K562 (cell line): ENCODE data around the gene VARS1. TPM values are rescaled to one million over a fixed set of nuclear protein-coding genes. Genes with fewer than 3 reads are reported as not detected.

Experiments
- ARNT ChIP-seq, 2 experiments: fragments of 450-650 bp; IDR thresholded peaks; 2 replicates each; pipeline ENCODE4 v1.6.1; 2016; ENCODE audit warnings: mild to moderate bottlenecking in 1 of 2
- BACH1 ChIP-seq: fragments of 200-800 bp; sonication (Bioruptor generic); IDR thresholded peaks from 2 replicates; pipeline ENCODE4 v1.6.1; 2016; ENCODE audit warnings: missing genetic modification characterization, missing compliant biosample characterization
- BDP1 ChIP-seq: IDR thresholded peaks from 3 replicates; pipeline ENCODE4 v1.6.1; 2011; ENCODE audit not compliant: insufficient read length, insufficient read depth
- CBX1 ChIP-seq: sonication (generic); IDR thresholded peaks from 2 replicates; pipeline ENCODE4 v1.6.1; 2016; ENCODE audit warnings: antibody characterized with exemption, low read depth, mild to moderate bottlenecking
- CEBPG ChIP-seq, 3 experiments: fragments of 200-800 bp in 1 of 3; sonication (Bioruptor generic) in 1 of 3; sonication (generic) in 1 of 3; formaldehyde crosslinking in 1 of 3; IDR thresholded peaks in 2 of 3; conservative IDR thresholded peaks in 1 of 3; 2 replicates each; pipeline versions ENCODE4 v1.6.1 to v1.8.0; 2016 to 2022; ENCODE audit warnings: missing compliant biosample characterization in 2 of 3, missing genetic modification characterization in 2 of 3, mild to moderate bottlenecking in 1 of 3, missing genetic modification reagents in 1 of 3
- CXXC5 ChIP-seq: fragments of 250-450 bp; sonication (Bioruptor Pico); IDR thresholded peaks from 2 replicates; pipeline ENCODE4 v1.8.0; 2022; ENCODE audit warnings: inconsistent platforms, mild to moderate bottlenecking, moderate library complexity
- ETS2 ChIP-seq: IDR thresholded peaks from 2 replicates; pipeline ENCODE4 v1.6.1; 2016; ENCODE audit warnings: borderline replicate concordance, missing genetic modification characterization, mild to moderate bottlenecking, moderate library complexity, missing compliant biosample characterization; ENCODE audit not compliant: poor library complexity, severe bottlenecking
- HDAC6 ChIP-seq: IDR thresholded peaks from 2 replicates; pipeline ENCODE4 v1.6.1; 2012; ENCODE audit warnings: low read depth, mild to moderate bottlenecking, control low read depth, inconsistent platforms, low read length, moderate library complexity
- ILF3 ChIP-seq: fragments of 450-650 bp; IDR thresholded peaks from 2 replicates; pipeline ENCODE4 v1.6.1; 2018; ENCODE audit warnings: antibody characterized with exemption, mild to moderate bottlenecking, moderate library complexity, borderline replicate concordance
- JUN ChIP-seq, 2 experiments: sonication (generic) in 1 of 2; formaldehyde crosslinking in 1 of 2; IDR thresholded peaks; 2 replicates each; pipeline versions ENCODE4 v1.6.1 to v1.8.0; 2012 to 2022; ENCODE audit warnings: borderline replicate concordance in 2 of 2, mild to moderate bottlenecking in 2 of 2, improper control_type of control experiment in 1 of 2, low read depth in 1 of 2, low read length in 1 of 2, missing genetic modification reagents in 1 of 2
- KAT8 ChIP-seq: fragments of 450-650 bp; IDR thresholded peaks from 2 replicates; pipeline ENCODE4 v1.6.1; 2016; ENCODE audit warnings: low read depth, mild to moderate bottlenecking
- MAZ ChIP-seq, 2 experiments: fragments of 450-650 bp in 1 of 2; sonication (generic) in 1 of 2; formaldehyde crosslinking; IDR thresholded peaks in 1 of 2; conservative IDR thresholded peaks in 1 of 2; 2 replicates each; pipeline versions ENCODE4 v1.4.0 to v1.5.0; 2020; ENCODE audit warnings: mild to moderate bottlenecking in 1 of 2, missing genetic modification reagents in 1 of 2
- MTF1 ChIP-seq: fragments of 250-450 bp; sonication (Bioruptor Pico); IDR thresholded peaks from 2 replicates; pipeline ENCODE4 v1.9.0; 2021; ENCODE audit warnings: moderate library complexity, mild to moderate bottlenecking, inconsistent platforms, borderline replicate concordance
- MXI1 ChIP-seq: IDR thresholded peaks from 2 replicates; pipeline ENCODE4 v1.6.1; 2011; ENCODE audit warnings: low read depth, mild to moderate bottlenecking, improper control_type of control experiment, low read length
- NFIC ChIP-seq: fragments of 450-650 bp; IDR thresholded peaks from 2 replicates; pipeline ENCODE4 v1.6.1; 2017; ENCODE audit warnings: mild to moderate bottlenecking, inconsistent platforms
- NRF1 ChIP-seq, 2 experiments: fragments of 450-650 bp; IDR thresholded peaks in 1 of 2; conservative IDR thresholded peaks in 1 of 2; 2 replicates each; pipeline ENCODE4 v1.6.1; 2014; ENCODE audit warnings: mild to moderate bottlenecking in 2 of 2
- SIN3B ChIP-seq: fragments of 450-650 bp; IDR thresholded peaks from 2 replicates; pipeline ENCODE4 v1.6.1; 2017; ENCODE audit warnings: low read depth, mild to moderate bottlenecking, moderate library complexity
- SIRT6 ChIP-seq: IDR thresholded peaks from one replicate; pipeline ENCODE4 v1.6.1; 2012; ENCODE audit warnings: low read depth, mild to moderate bottlenecking, control low read depth, inconsistent platforms, low read length, moderate library complexity
- SOX6 ChIP-seq: fragments of 450-650 bp; IDR thresholded peaks from 2 replicates; pipeline ENCODE4 v1.6.1; 2014; ENCODE audit warnings: mild to moderate bottlenecking
- TRIM28 ChIP-seq: fragments of 450-650 bp; IDR thresholded peaks from 2 replicates; pipeline ENCODE4 v1.6.1; 2017
- WHSC1 ChIP-seq: IDR thresholded peaks from one replicate; pipeline ENCODE4 v1.6.1; 2012; ENCODE audit warnings: low read length, control low read depth, inconsistent platforms
- ZC3H11A ChIP-seq: IDR thresholded peaks from 2 replicates; pipeline ENCODE4 v1.6.1; 2012; ENCODE audit warnings: low read depth, low read length, improper control_type of control experiment
- ZC3H4 ChIP-seq: sonication (generic); formaldehyde crosslinking; IDR thresholded peaks from 2 replicates; pipeline ENCODE4 v1.9.0; 2021; ENCODE audit warnings: missing genetic modification reagents, borderline replicate concordance
- ZNF583 ChIP-seq: fragments of 250-450 bp; sonication (Bioruptor Pico); IDR thresholded peaks from 2 replicates; pipeline ENCODE4 v1.4.0; 2020
- ZNF644 ChIP-seq: fragments of 200-800 bp; sonication (Bioruptor generic); IDR thresholded peaks from 2 replicates; pipeline ENCODE4 v1.6.1; 2016; ENCODE audit warnings: low read depth, missing genetic modification characterization, missing compliant biosample characterization
- ZSCAN29 ChIP-seq: fragments of 450-650 bp; IDR thresholded peaks from 2 replicates; pipeline ENCODE4 v1.6.1; 2017
- polyA plus RNA-seq, 8 experiments: library from polyadenylated mRNA; depleted of rRNA in 4 of 8; stranded (reverse) in 5 of 8; unstranded in 3 of 8; fragments of >200 nt; fragmentation: Nextera tagmentation in 2 of 8; fragmentation: Illumina TruSeq in 1 of 8; extraction: Ambion mirVana in 2 of 8; extraction: Trizol in 1 of 8; gene quantifications; 2 replicates each; pipeline versions ENCODE4 v1.2.1 to v1.2.3, GENCODE V29; 2011 to 2014; ENCODE audit warnings: inconsistent platforms in 1 of 8, missing spikeins in 1 of 8
- total RNA-seq, 7 experiments: library from RNA; depleted of rRNA in 6 of 7; stranded (reverse); fragments of >200 nt in 6 of 7; fragmentation: Illumina TruSeq in 2 of 7; extraction: Trizol in 2 of 7; gene quantifications; 2 replicates each; pipeline versions ENCODE4 v1.2.1 to v1.2.3, GENCODE V29; 2011 to 2021; ENCODE audit warnings: low replicate concordance in 1 of 7
- TF ChIP-seq, protein P1 (sequence below), 2 experiments: fragments of 200-800 bp in 1 of 2; sonication (Bioruptor generic) in 1 of 2; sonication (generic) in 1 of 2; formaldehyde crosslinking in 1 of 2; IDR thresholded peaks in 1 of 2; conservative IDR thresholded peaks in 1 of 2; 2 replicates each; pipeline versions ENCODE4 v1.5.0 to v1.6.1; 2016 to 2020; ENCODE audit warnings: missing compliant biosample characterization in 1 of 2, missing genetic modification characterization in 1 of 2, missing genetic modification reagents in 1 of 2
- TF ChIP-seq, protein P2 (sequence below): fragments of 450-650 bp; formaldehyde crosslinking; IDR thresholded peaks from 2 replicates; pipeline ENCODE4 v1.4.0; 2022; ENCODE audit warnings: mild to moderate bottlenecking, moderate library complexity

The VARS1 gene
- total and polyA plus RNA-seq, 9 of the 15 experiments (the other 6 are each of a cell fraction or from before 2014, with no cell fraction given) = 2.9 to 488 (median 130) TPM

DNA sequence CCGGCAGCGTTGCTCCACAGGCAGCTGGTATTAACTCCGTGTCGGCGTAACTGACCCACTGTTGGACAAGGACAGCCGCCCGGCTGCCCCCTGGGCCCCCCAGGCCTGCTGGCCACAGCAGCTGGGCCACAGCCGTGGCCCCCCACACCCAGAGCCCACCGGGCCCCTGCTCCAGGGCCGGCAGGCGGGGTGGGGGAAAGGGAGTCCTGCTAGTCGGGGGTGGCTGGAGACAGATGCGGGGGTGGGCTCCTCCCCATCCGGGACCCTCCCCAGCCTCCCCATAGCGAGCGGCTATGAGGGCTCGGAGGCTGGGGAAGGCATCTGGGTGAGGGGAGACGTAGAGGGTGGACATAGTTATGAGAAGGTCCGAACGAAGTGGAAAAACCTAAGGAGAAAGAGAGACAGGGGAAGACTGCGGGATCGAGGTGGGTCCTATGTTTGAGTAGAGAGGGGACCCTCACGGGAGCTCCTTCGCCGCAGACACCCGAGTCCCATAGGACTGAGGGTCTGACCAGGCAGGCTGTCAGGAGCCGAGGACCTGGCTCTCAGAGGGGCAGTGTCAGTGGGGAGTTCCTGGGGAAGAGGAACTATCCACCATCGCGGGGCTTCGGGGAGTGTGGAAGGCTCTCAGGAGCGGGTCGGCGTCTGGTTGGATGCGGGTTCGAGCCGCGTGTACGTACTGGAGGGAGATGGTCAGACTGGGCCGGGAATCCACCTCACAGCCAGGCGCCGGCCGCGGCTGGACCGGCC is 511 bp downstream of the VARS1 start (continued):
- TF ChIP-seq WHSC1 (no peak), ZC3H4 (CRISPR knock-in tag) (peak; percentile 89; the same call in 1 of the 2 replicates), JUN (IDR thresholded peaks at IDR 0.05; ENCODE audit: borderline replicate concordance, low read depth, low read length) (no peak), JUN (CRISPR knock-in tag; IDR thresholded peaks at IDR 0.05; ENCODE audit: borderline replicate concordance) (no peak; the same call in 1 of the 2 replicates), SIN3B (no peak), ZNF644 (tag) (no peak), MAZ (CRISPR knock-in tag; conservative IDR thresholded peaks at IDR 0.05 in 1 of 2, IDR thresholded peaks at IDR 0.05 in 1 of 2) (peak in 1 of 2 experiments; percentile 7; a peak in 2 of 4 replicates), KAT8 (no peak), BACH1 (tag) (no peak), CBX1 (no peak), TRIM28 (no peak), SOX6 (no peak), ZSCAN29 (no peak; the same call in 1 of the 2 replicates), ETS2 (tag) (no peak), CEBPG (CRISPR knock-in tag; IDR thresholded peaks at IDR 0.05) (no peak), CEBPG (tag; conservative IDR thresholded peaks at IDR 0.05 in 1 of 2, IDR thresholded peaks at IDR 0.05 in 1 of 2) (no peak), ZNF583 (CRISPR knock-in tag) (no peak), MTF1 (CRISPR knock-in tag) (no peak), ILF3 (no peak), HDAC6 (no peak), NRF1 (conservative IDR thresholded peaks at IDR 0.05 in 1 of 2, IDR thresholded peaks at IDR 0.05 in 1 of 2) (no peak), ZC3H11A (no peak), MXI1 (no peak), NFIC (no peak), SIRT6 (no peak), CXXC5 (CRISPR knock-in tag) (no peak), ARNT (IDR thresholded peaks at IDR 0.05) (peak; percentile 34 to 60; a peak in 3 of 4 replicates), BDP1 (no peak)
- TF ChIP-seq, protein P1, sequence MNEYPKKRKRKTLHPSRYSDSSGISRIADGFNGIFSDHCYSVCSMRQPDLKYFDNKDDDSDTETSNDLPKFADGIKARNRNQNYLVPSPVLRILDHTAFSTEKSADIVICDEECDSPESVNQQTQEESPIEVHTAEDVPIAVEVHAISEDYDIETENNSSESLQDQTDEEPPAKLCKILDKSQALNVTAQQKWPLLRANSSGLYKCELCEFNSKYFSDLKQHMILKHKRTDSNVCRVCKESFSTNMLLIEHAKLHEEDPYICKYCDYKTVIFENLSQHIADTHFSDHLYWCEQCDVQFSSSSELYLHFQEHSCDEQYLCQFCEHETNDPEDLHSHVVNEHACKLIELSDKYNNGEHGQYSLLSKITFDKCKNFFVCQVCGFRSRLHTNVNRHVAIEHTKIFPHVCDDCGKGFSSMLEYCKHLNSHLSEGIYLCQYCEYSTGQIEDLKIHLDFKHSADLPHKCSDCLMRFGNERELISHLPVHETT (CRISPR knock-in tag; conservative IDR thresholded peaks at IDR 0.05 in 1 of 2, IDR thresholded peaks at IDR 0.05 in 1 of 2) = no peak
- TF ChIP-seq, protein P2, sequence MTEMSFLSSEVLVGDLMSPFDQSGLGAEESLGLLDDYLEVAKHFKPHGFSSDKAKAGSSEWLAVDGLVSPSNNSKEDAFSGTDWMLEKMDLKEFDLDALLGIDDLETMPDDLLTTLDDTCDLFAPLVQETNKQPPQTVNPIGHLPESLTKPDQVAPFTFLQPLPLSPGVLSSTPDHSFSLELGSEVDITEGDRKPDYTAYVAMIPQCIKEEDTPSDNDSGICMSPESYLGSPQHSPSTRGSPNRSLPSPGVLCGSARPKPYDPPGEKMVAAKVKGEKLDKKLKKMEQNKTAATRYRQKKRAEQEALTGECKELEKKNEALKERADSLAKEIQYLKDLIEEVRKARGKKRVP (CRISPR knock-in tag) = no peak
